Endothelial cell (in vitro differentiated cells): ENCODE data around the gene DNMT3L. TPM values are rescaled to one million over a fixed set of nuclear protein-coding genes. Genes with fewer than 3 reads are reported as not detected.
"Not testable (repeated sequence)": the region's sequence is repeated elsewhere in the genome, so short reads cannot be mapped to it uniquely, and the experiment has no call there.

Source experiments
- DNase-seq: peaks from one replicate; pipeline ENCODE4 v3.0.0; 2021; ENCODE audit warnings: low spot score
- H3K27ac Mint-ChIP-seq: one replicate; pipeline ENCODE4 v1.8.0; 2021; ENCODE audit warnings: mixed read lengths, inconsistent platforms; ENCODE audit not compliant: unreplicated experiment
- H3K27me3 Mint-ChIP-seq: one replicate; pipeline ENCODE4 v1.8.0; 2021; ENCODE audit warnings: mild to moderate bottlenecking, moderate library complexity, mixed read lengths, inconsistent platforms; ENCODE audit not compliant: unreplicated experiment
- H3K36me3 Mint-ChIP-seq: one replicate; pipeline ENCODE4 v1.8.0; 2021; ENCODE audit warnings: mild to moderate bottlenecking, low read depth, mixed read lengths, inconsistent platforms; ENCODE audit not compliant: unreplicated experiment
- H3K4me1 Mint-ChIP-seq: one replicate; pipeline ENCODE4 v1.8.0; 2021; ENCODE audit warnings: mild to moderate bottlenecking, mixed read lengths, inconsistent platforms; ENCODE audit not compliant: unreplicated experiment
- H3K4me3 Mint-ChIP-seq: one replicate; pipeline ENCODE4 v1.8.0; 2021; ENCODE audit warnings: mild to moderate bottlenecking, mixed read lengths, inconsistent platforms; ENCODE audit not compliant: unreplicated experiment
- H3K9me3 Mint-ChIP-seq: one replicate; pipeline ENCODE4 v1.8.0; 2021; ENCODE audit warnings: mixed read lengths, inconsistent platforms; ENCODE audit not compliant: unreplicated experiment
- total RNA-seq: library from RNA; stranded (reverse); fragmentation: NEBNext Ultra II Directional; extraction: Animal tissue kit (Norgen Biotek cat#: 25700); gene quantifications from one replicate; pipeline ENCODE4 v1.2.1, GENCODE V29; 2021; ENCODE audit not compliant: unreplicated experiment
- TF ChIP-seq, protein P1 (sequence below): fragments of 200-600 bp; sonication (generic); IDR thresholded peaks from one replicate; pipeline ENCODE4 v1.5.0; 2021; ENCODE audit warnings: antibody characterized with exemption; ENCODE audit not compliant: unreplicated experiment

Gene DNMT3L
- total RNA-seq, 1 donor from 2014 or later = not detected

DNA sequence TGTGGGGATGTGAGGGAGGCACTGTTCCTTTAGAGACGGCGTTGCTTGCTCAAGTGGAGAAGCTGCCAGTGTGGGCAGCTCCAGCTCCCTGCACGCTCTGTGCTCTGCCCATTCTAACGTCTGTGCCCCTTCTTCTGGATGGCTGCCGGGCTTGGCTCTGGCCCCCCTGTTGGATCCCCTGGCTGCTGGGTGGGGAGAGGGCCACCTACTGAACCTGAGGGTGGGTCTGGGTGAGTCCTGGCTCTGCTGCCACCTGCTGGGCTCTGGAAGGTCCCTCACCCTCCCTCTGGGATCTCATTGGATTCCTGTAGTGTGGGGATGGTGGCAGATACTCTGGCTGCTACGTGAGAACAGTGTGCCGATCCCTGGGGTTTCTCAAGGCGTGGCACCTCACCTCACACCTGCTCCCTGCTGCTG, 43.2 kb upstream of the DNMT3L start:
- Mint-ChIP-seq H3K27me3 (peaks cover 12% of the 10 kb centered on the region), H3K27ac (no peak overlapping the region), H3K4me1 (peaks cover 9% of the 10 kb centered on the region), H3K9me3 (no peaks in the 10 kb centered on the region), H3K36me3 (no peaks in the 10 kb centered on the region), H3K4me3 (no peak overlapping the region)
- peak; percentile 60 for DNase-seq
- TF ChIP-seq, protein P1, sequence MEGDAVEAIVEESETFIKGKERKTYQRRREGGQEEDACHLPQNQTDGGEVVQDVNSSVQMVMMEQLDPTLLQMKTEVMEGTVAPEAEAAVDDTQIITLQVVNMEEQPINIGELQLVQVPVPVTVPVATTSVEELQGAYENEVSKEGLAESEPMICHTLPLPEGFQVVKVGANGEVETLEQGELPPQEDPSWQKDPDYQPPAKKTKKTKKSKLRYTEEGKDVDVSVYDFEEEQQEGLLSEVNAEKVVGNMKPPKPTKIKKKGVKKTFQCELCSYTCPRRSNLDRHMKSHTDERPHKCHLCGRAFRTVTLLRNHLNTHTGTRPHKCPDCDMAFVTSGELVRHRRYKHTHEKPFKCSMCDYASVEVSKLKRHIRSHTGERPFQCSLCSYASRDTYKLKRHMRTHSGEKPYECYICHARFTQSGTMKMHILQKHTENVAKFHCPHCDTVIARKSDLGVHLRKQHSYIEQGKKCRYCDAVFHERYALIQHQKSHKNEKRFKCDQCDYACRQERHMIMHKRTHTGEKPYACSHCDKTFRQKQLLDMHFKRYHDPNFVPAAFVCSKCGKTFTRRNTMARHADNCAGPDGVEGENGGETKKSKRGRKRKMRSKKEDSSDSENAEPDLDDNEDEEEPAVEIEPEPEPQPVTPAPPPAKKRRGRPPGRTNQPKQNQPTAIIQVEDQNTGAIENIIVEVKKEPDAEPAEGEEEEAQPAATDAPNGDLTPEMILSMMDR = peak; percentile 47

DNA sequence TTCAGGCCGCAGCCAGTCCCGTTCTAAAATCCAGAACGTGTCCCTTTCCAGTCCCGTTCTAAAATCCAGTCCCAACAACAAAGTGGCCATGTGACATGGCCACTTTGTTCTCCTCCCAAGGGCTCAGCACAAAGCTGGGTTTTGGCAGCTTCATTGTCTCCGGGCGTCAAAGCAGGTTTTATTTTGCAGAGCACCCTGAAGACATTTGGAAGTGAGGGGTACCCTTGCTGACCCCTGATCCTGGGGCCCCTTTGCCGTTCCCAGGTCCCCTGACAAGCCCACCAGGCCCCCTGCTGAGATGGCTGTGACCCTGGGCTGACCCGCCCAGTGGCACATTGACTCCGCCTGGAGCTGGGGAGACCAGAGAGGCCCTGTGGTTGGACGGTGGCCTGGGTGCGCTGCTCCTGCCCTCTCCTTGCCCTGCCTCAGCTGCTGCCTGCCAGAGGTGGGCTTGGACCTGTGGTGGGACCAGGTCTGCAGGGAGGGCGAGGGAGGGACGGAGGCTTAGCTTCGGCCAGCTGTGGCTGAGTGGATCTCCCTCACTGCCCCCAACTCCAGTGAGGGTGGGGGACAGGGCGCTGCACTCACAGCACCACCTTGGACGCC, 42.4 kb upstream of the DNMT3L start:
- H3K9me3 Mint-ChIP-seq = no peaks in the 10 kb centered on the region

DNA sequence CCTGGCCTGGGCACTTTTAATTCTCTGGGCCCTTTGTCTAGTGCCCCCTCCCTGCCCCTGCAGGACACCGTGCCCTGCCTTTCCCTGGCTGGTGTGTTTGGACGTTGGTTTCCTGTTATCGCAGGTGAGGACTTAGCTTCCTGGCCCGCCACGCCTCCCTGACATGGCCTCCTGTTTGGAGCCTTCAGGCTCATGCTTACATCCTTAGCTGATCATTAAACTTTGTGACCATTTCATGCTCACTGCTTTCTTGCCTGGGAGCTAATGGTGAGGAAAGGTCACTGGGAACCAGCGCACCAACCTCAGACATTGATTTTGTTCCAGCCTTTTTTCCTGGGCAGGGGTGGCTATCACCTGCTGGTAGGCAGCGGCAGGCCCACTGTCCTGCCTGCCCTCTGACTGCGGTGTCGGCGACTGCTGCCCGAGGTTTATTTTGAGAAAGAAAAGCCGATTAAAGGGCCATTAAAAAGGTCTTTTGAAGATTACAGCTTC, 41.8 kb upstream of the DNMT3L start:
- Mint-ChIP-seq H3K27me3 (peaks cover 9% of the 10 kb centered on the region), H3K27ac (no peak overlapping the region)
- no peak for DNase-seq

More for the DNA sequence above, 42.4 kb upstream of the DNMT3L start:
- TF ChIP-seq, protein P1 = no peak
- Mint-ChIP-seq H3K36me3 (no peaks in the 10 kb centered on the region), H3K27me3 (peaks cover 12% of the 10 kb centered on the region), H3K27ac (no peak overlapping the region), H3K4me1 (peaks cover 9% of the 10 kb centered on the region), H3K4me3 (no peak overlapping the region)
- DNase-seq = no peak

DNA sequence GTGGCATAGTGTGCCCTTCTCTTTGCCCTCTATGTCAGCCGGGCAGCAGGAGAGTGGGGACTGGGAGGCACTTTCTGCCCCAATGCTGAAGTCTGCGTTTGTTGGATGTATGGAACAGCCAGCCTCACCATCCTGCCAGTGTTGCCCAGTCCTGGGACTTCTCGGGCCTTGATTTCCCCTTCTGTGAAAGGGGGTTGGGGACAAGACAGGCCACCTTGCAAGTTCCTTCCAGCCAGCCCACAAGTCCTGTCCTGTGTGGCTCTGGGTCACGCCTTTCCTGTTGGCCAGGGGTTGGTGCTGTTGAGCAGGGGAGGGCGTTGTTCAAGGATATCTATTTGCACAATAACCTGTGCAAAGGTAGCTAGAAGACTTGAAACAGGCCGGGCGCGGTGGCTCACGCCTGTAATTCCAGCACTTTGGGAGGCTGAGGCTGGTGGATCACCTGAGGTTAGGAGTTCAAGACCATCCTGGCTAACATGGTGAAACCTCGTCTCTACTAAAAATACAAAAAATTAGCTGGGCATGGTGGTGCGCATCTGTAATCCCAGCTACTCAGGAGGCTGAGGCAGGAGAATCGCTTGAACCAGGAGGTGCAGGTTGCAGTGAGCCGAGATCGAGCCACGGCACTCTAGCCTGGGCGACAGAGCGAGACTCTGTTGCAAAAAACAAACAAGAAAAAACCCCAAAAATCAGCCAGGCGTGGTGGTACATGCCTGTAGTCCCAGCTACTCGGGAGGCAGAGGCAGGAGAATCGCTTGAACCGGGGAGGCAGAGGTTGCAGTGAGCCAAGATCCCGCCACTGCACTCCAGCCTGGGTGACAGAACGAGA, 41.1 kb upstream of the DNMT3L start:
- not testable (repeated sequence) for DNase-seq, H3K4me1 Mint-ChIP-seq, H3K9me3 Mint-ChIP-seq, H3K4me3 Mint-ChIP-seq, H3K27ac Mint-ChIP-seq, H3K27me3 Mint-ChIP-seq, H3K36me3 Mint-ChIP-seq

More for the DNA sequence above, 41.8 kb upstream of the DNMT3L start:
- H3K4me1 Mint-ChIP-seq = peaks cover 9% of the 10 kb centered on the region
- H3K4me3 Mint-ChIP-seq = no peak overlapping the region
- no peaks in the 10 kb centered on the region for H3K36me3 Mint-ChIP-seq
- H3K9me3 Mint-ChIP-seq = no peaks in the 10 kb centered on the region
- TF ChIP-seq, protein P1 = no peak

DNA sequence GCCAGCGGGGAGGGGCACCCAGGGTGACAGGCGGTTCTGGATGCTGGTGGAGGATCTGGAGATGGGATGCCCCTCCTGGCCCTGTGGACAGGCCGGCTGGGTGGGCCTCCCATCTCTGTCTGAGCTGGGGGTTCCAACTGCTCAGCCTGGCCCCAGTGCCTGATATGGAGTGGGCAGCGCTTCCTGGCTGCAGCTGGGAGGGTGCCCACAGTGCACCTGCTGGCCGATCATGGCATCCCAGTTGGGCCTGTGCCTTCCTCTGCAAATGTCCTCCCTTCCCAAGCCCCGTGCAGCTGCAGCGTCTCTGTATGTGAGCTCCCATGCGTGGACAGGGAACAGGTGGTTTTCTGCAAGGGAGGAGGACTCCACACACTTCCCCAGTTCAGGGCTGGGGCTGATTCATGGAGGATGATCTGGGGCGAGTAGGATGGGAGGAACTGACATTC, 40.3 kb upstream of the DNMT3L start:
- Mint-ChIP-seq H3K4me1 (peaks cover 9% of the 10 kb centered on the region), H3K27ac (no peak overlapping the region), H3K27me3 (peaks cover 5% of the 10 kb centered on the region), H3K4me3 (no peak overlapping the region), H3K36me3 (no peaks in the 10 kb centered on the region), H3K9me3 (no peaks in the 10 kb centered on the region)
- no peak for DNase-seq
- TF ChIP-seq, protein P1 = peak; percentile 16
